ENCODE data around the gene MYH4. TPM values are rescaled to one million over a fixed set of nuclear protein-coding genes. Genes with fewer than 3 reads are reported as not detected.

The MYH4 gene
- polyA plus RNA-seq = not detected

GRCh38 chr17:10469459-10469858 is at the start of gene MYH4:
MYH4 (minus strand) TSS chr17:10469559; CDS start chr17:10466745, 2,814 bp downstream.
- H3K27ac ChIP-seq (ENCODE audit: low read depth, low read length) = no peak within 1 kb of the TSS
- WGBS, 3 donors = 48 to 65% (median 64%) methylated on average over 1 of the region's 1 CpG

GRCh38 chr17:10518271-10519037 is 49.1 kb upstream of the MYH4 start, which contains the start of gene MYH1:
MYH1 (minus strand) TSS chr17:10518542; CDS start chr17:10516642, 1,900 bp downstream.
- H3K27ac ChIP-seq (ENCODE audit: low read depth, low read length) = no peak within 1 kb of the TSS
- WGBS, 3 donors = 65 to 75% (median 67%) methylated on average over 11 of the region's 11 CpGs

- no peak overlapping the region for H3K27ac ChIP-seq (ENCODE audit: low read depth, low read length)
These were observed 47.3 kb upstream of the MYH4 start for GRCh38 chr17:10516638-10517037.

GRCh38 chr17:10516065-10516464 is 46.7 kb upstream of the MYH4 start:
- WGBS, 3 donors = 79 to 88% (median 82%) methylated on average over 7 of the region's 7 CpGs
- H3K27ac ChIP-seq (ENCODE audit: low read depth, low read length) = no peak overlapping the region

- WGBS, 3 donors = 47 to 59% (median 58%) methylated on average over 6 of the region's 6 CpGs
- no peak overlapping the region for H3K27ac ChIP-seq (ENCODE audit: low read depth, low read length)
These were observed 44.1 kb upstream of the MYH4 start for GRCh38 chr17:10513299-10514067.

- H3K27ac ChIP-seq (ENCODE audit: low read depth, low read length) = no peak overlapping the region
- WGBS, 3 donors = 43 to 54% (median 46%) methylated on average over 2 of the region's 2 CpGs
These were observed 43.5 kb upstream of the MYH4 start for GRCh38 chr17:10512856-10513255.

GRCh38 chr17:10499950-10500349 is 30.6 kb upstream of the MYH4 start:
- no peak overlapping the region for H3K27ac ChIP-seq (ENCODE audit: low read depth, low read length)
- WGBS, 3 donors = 72 to 73% (median 73%) methylated on average over 3 of the region's 3 CpGs

- WGBS, 3 donors = 88 to 90% (median 89%) methylated on average over 2 of the region's 2 CpGs
- no peak overlapping the region for H3K27ac ChIP-seq (ENCODE audit: low read depth, low read length)
These were observed 22.6 kb upstream of the MYH4 start for GRCh38 chr17:10492004-10492403.

- 60 to 72% (median 64%) methylated on average over 1 of the region's 1 CpG for WGBS, 3 donors
- H3K27ac ChIP-seq (ENCODE audit: low read depth, low read length) = no peak overlapping the region
These were observed 12.9 kb upstream of the MYH4 start for GRCh38 chr17:10482252-10482651.

GRCh38 chr17:10477701-10478100 is 8.3 kb upstream of the MYH4 start:
- 32 to 53% (median 46%) methylated on average over 1 of the region's 1 CpG for WGBS, 3 donors
- no peak overlapping the region for H3K27ac ChIP-seq (ENCODE audit: low read depth, low read length)

- 57 to 82% (median 82%) methylated on average over 4 of the region's 4 CpGs for WGBS, 3 donors
These were observed 5.2 kb upstream of the MYH4 start for GRCh38 chr17:10474536-10474935.

GRCh38 chr17:10471858-10472257 is 2.5 kb upstream of the MYH4 start:
- H3K27ac ChIP-seq (ENCODE audit: low read depth, low read length) = no peak overlapping the region
- 89 to 99% (median 92%) methylated on average over 1 of the region's 1 CpG for WGBS, 3 donors

More at GRCh38 chr17:10474536-10474935, 5.2 kb upstream of the MYH4 start:
- H3K27ac ChIP-seq (ENCODE audit: low read depth, low read length) = no peak overlapping the region

GRCh38 chr17:10463402-10463801 is 6.0 kb downstream of the MYH4 start:
- no peak overlapping the region for H3K27ac ChIP-seq (ENCODE audit: low read depth, low read length)
- WGBS, 3 donors = 60 to 76% (median 74%) methylated on average over 4 of the region's 4 CpGs

GRCh38 chr17:10460062-10460461 is 9.3 kb downstream of the MYH4 start:
- H3K27ac ChIP-seq (ENCODE audit: low read depth, low read length) = no peak overlapping the region
- WGBS, 3 donors = 38 to 82% (median 81%) methylated on average over 4 of the region's 4 CpGs

GRCh38 chr17:10458701-10459100 is 10.7 kb downstream of the MYH4 start:
- H3K27ac ChIP-seq (ENCODE audit: low read depth, low read length) = no peak overlapping the region
- 30 to 83% (median 58%) methylated on average over 3 of the region's 3 CpGs for WGBS, 3 donors

GRCh38 chr17:10457952-10458351 is 11.4 kb downstream of the MYH4 start:
- 17 to 25% (median 19%) methylated on average over 1 of the region's 1 CpG for WGBS, 3 donors
- H3K27ac ChIP-seq (ENCODE audit: low read depth, low read length) = no peak overlapping the region

GRCh38 chr17:10447026-10447931 is 22.1 kb downstream of the MYH4 start:
- 48 to 74% (median 73%) methylated on average over 7 of the region's 7 CpGs for WGBS, 3 donors

GRCh38 chr17:10439816-10440215 is 29.5 kb downstream of the MYH4 start:
- no peak overlapping the region for H3K27ac ChIP-seq (ENCODE audit: low read depth, low read length)
- WGBS, 3 donors = 57 to 66% (median 65%) methylated on average over 1 of the region's 1 CpG

More at GRCh38 chr17:10447026-10447931, 22.1 kb downstream of the MYH4 start:
- no peak overlapping the region for H3K27ac ChIP-seq (ENCODE audit: low read depth, low read length)
